Measurements from ENCODE around the gene PLCB3. TPM values are rescaled to one million over a fixed set of nuclear protein-coding genes. Genes with fewer than 3 reads are reported as not detected.

The PLCB3 gene
- total and polyA plus RNA-seq, 2 experiments from 2014 or later, result 28.1 to 103 TPM

GRCh38 chr11:64220798-64221197 lies 30.5 kb upstream of the PLCB3 start:
- H3K4me3 ChIP-seq, result no peak overlapping the region
- H3F3A ChIP-seq (replicated peaks; ENCODE audit: low read depth), result no peaks in the 10 kb centered on the region
- H3K4me2 ChIP-seq, result no peak overlapping the region
- H3K27ac ChIP-seq (ENCODE audit: low read depth), result no peak overlapping the region
- no peaks in the 10 kb centered on the region for H3K79me2 ChIP-seq (replicated peaks; ENCODE audit: insufficient read depth)
- H3K4me1 ChIP-seq (ENCODE audit: insufficient read depth), result no peaks in the 10 kb centered on the region; the same call in 1 of the 2 replicates
- no peaks in the 10 kb centered on the region; the same call in 1 of the 2 replicates for H3K36me3 ChIP-seq (ENCODE audit: insufficient read depth)
- H3K27me3 ChIP-seq (ENCODE audit: insufficient read depth), result no peaks in the 10 kb centered on the region
- H3K27ac Mint-ChIP-seq, result no peak overlapping the region
- DNase-seq (ENCODE audit: low spot score), result no peak
- no peak overlapping the region for H3K4me3 Mint-ChIP-seq
- no peaks in the 10 kb centered on the region for H4K20me1 ChIP-seq (replicated peaks; ENCODE audit: insufficient read depth)
- no peak for ATAC-seq
- no peaks in the 10 kb centered on the region for H3K9me2 ChIP-seq (ENCODE audit: insufficient read depth)
- H3K36me3 Mint-ChIP-seq (ENCODE audit: low read depth), result peaks cover 3% of the 10 kb centered on the region; the same call in 1 of the 3 replicates
- peaks cover 10% of the 10 kb centered on the region; the same call in 2 of the 3 replicates for H3K4me1 Mint-ChIP-seq
- H2AFZ ChIP-seq, result no peak overlapping the region
- peaks cover 5% of the 10 kb centered on the region for H3K27me3 Mint-ChIP-seq (ENCODE audit: insufficient read depth, low read depth, poor library complexity)
- H3K9me3 Mint-ChIP-seq, result no peaks in the 10 kb centered on the region
- TF ChIP-seq ETS1 (IDR thresholded peaks at IDR 0.05), result no peak
- TF ChIP-seq EZH2 (IDR thresholded peaks at IDR 0.05; ENCODE audit: low read depth, unreplicated experiment), result no peak
- TF ChIP-seq CREB1 (CRISPR knock-in tag; IDR thresholded peaks at IDR 0.05; ENCODE audit: low read depth), result no peak
- TF ChIP-seq ZNF331 (CRISPR knock-in tag; IDR thresholded peaks at IDR 0.05; ENCODE audit: low read depth), result no peak
- no peak for TF ChIP-seq EZH2phosphoT487 (IDR thresholded peaks at IDR 0.05; ENCODE audit: unreplicated experiment)

GRCh38 chr11:64222651-64223000 lies 28.7 kb upstream of the PLCB3 start:
- Mint-ChIP-seq H3K27me3 (ENCODE audit: insufficient read depth, low read depth, poor library complexity) (peaks cover 9% of the 10 kb centered on the region), H3K36me3 (ENCODE audit: low read depth) (no peaks in the 10 kb centered on the region), H3K9me3 (no peaks in the 10 kb centered on the region), H3K4me3 (no peak overlapping the region), H3K27ac (no peak overlapping the region), H3K4me1 (peaks cover 9% of the 10 kb centered on the region)
- Histone ChIP-seq H3K79me2 (replicated peaks; ENCODE audit: insufficient read depth) (no peaks in the 10 kb centered on the region; the same call in 1 of the 2 replicates), H4K20me1 (replicated peaks; ENCODE audit: insufficient read depth) (no peaks in the 10 kb centered on the region), H3K4me2 (no peak overlapping the region), H3K36me3 (ENCODE audit: insufficient read depth) (no peaks in the 10 kb centered on the region; the same call in 1 of the 2 replicates), H3K27me3 (ENCODE audit: insufficient read depth) (no peaks in the 10 kb centered on the region), H3K27ac (ENCODE audit: low read depth) (no peak overlapping the region), H3K4me1 (ENCODE audit: insufficient read depth) (no peaks in the 10 kb centered on the region; the same call in 1 of the 2 replicates), H3F3A (replicated peaks; ENCODE audit: low read depth) (no peaks in the 10 kb centered on the region), H3K9me2 (ENCODE audit: insufficient read depth) (no peaks in the 10 kb centered on the region), H3K4me3 (no peak overlapping the region), H2AFZ (no peak overlapping the region)
- DNase-seq (ENCODE audit: low spot score) (no peak), ATAC-seq (no peak)
- TF ChIP-seq NANOG (IDR thresholded peaks at IDR 0.05; ENCODE audit: borderline replicate concordance) (no peak), CTCF (conservative IDR thresholded peaks at IDR 0.05; ENCODE audit: low read depth in 2 of 2) (no peak), CREB1 (CRISPR knock-in tag; IDR thresholded peaks at IDR 0.05; ENCODE audit: low read depth) (no peak), EZH2phosphoT487 (IDR thresholded peaks at IDR 0.05; ENCODE audit: unreplicated experiment) (no peak), ETS1 (IDR thresholded peaks at IDR 0.05) (no peak), REST (IDR thresholded peaks at IDR 0.05; ENCODE audit: unreplicated experiment) (no peak)
